Sigmoid colon (tissue), 4 donors: ENCODE measurements around the gene NATD1.

Source experiments
- EP300 ChIP-seq, 4 donors: sonication (generic); formaldehyde crosslinking; IDR thresholded peaks; one replicate each; pipeline ENCODE4 v1.6.1; 2017; ENCODE audit warnings: antibody characterized with exemption in 4 of 4
- POLR2A ChIP-seq, 2 donors: fragments of 450-650 bp; IDR thresholded peaks; one replicate each; pipeline ENCODE4 v1.6.1; 2016; ENCODE audit warnings: antibody characterized with exemption in 2 of 2, mild to moderate bottlenecking in 2 of 2, moderate library complexity in 2 of 2
- POLR2AphosphoS5 ChIP-seq, 4 donors: sonication (generic); formaldehyde crosslinking; IDR thresholded peaks; one replicate each; pipeline ENCODE4 v1.6.1; 2017; ENCODE audit warnings: antibody characterized with exemption in 4 of 4
- TF ChIP-seq, protein P1 (sequence below), 4 experiments: fragments of 450-650 bp in 3 of 4; fragments of 200-600 bp in 1 of 4; IDR thresholded peaks; one replicate each; pipeline ENCODE4 v1.5.1; 2016 to 2019; ENCODE audit warnings: antibody characterized with exemption in 4 of 4, mild to moderate bottlenecking in 3 of 4, moderate library complexity in 2 of 4

GRCh38 chr17:21284319-21285163 is 31.3 kb upstream of the NATD1 start, which contains the start of gene MAP2K3:
- TF ChIP-seq, protein P1, sequence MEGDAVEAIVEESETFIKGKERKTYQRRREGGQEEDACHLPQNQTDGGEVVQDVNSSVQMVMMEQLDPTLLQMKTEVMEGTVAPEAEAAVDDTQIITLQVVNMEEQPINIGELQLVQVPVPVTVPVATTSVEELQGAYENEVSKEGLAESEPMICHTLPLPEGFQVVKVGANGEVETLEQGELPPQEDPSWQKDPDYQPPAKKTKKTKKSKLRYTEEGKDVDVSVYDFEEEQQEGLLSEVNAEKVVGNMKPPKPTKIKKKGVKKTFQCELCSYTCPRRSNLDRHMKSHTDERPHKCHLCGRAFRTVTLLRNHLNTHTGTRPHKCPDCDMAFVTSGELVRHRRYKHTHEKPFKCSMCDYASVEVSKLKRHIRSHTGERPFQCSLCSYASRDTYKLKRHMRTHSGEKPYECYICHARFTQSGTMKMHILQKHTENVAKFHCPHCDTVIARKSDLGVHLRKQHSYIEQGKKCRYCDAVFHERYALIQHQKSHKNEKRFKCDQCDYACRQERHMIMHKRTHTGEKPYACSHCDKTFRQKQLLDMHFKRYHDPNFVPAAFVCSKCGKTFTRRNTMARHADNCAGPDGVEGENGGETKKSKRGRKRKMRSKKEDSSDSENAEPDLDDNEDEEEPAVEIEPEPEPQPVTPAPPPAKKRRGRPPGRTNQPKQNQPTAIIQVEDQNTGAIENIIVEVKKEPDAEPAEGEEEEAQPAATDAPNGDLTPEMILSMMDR (IDR thresholded peaks at IDR 0.05): no peak
- TF ChIP-seq POLR2A (IDR thresholded peaks at IDR 0.05): peak; percentile 31 to 33
- no peak for TF ChIP-seq EP300 (IDR thresholded peaks at IDR 0.05)
- TF ChIP-seq POLR2AphosphoS5 (IDR thresholded peaks at IDR 0.05): peak; percentile 82 to 95 (median 93)
